Measurements from ENCODE around the gene SERTM2. TPM values are rescaled to one million over a fixed set of nuclear protein-coding genes. Genes with fewer than 3 reads are reported as not detected.

Gene SERTM2
- total RNA-seq, 1 experiment from 2014 or later: 0.37 TPM

- no peak for TF ChIP-seq AR (CRISPR knock-in tag; IDR thresholded peaks at IDR 0.05)
- TF ChIP-seq ETV6 (CRISPR knock-in tag; IDR thresholded peaks at IDR 0.05): no peak
- TF ChIP-seq, protein P1, sequence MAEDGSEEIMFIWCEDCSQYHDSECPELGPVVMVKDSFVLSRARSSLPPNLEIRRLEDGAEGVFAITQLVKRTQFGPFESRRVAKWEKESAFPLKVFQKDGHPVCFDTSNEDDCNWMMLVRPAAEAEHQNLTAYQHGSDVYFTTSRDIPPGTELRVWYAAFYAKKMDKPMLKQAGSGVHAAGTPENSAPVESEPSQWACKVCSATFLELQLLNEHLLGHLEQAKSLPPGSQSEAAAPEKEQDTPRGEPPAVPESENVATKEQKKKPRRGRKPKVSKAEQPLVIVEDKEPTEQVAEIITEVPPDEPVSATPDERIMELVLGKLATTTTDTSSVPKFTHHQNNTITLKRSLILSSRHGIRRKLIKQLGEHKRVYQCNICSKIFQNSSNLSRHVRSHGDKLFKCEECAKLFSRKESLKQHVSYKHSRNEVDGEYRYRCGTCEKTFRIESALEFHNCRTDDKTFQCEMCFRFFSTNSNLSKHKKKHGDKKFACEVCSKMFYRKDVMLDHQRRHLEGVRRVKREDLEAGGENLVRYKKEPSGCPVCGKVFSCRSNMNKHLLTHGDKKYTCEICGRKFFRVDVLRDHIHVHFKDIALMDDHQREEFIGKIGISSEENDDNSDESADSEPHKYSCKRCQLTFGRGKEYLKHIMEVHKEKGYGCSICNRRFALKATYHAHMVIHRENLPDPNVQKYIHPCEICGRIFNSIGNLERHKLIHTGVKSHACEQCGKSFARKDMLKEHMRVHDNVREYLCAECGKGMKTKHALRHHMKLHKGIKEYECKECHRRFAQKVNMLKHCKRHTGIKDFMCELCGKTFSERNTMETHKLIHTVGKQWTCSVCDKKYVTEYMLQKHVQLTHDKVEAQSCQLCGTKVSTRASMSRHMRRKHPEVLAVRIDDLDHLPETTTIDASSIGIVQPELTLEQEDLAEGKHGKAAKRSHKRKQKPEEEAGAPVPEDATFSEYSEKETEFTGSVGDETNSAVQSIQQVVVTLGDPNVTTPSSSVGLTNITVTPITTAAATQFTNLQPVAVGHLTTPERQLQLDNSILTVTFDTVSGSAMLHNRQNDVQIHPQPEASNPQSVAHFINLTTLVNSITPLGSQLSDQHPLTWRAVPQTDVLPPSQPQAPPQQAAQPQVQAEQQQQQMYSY (CRISPR knock-in tag; IDR thresholded peaks at IDR 0.05): no peak
- no peak for TF ChIP-seq AFF4 (CRISPR knock-in tag; IDR thresholded peaks at IDR 0.05; ENCODE audit: borderline replicate concordance)
- no peak for TF ChIP-seq ZNF671 (CRISPR knock-in tag; IDR thresholded peaks at IDR 0.05)
Observed at GRCh38 chrX:111518667-111519066, 7.2 kb downstream of the SERTM2 start (continued).

GRCh38 chrX:111519215-111519614 is 7.8 kb downstream of the SERTM2 start:
- POLR2A ChIA-PET: no interaction called here
- Mint-ChIP-seq H3K4me3 (no peak overlapping the region), H3K9me3 (no peaks in the 10 kb centered on the region; the same call in 1 of the 2 replicates), H3K36me3 (no peaks in the 10 kb centered on the region), H3K4me1 (peaks cover 54% of the 10 kb centered on the region), H3K27ac (peak overlapping the region; percentile 38), H3K27me3 (ENCODE audit: low read depth) (no peaks in the 10 kb centered on the region; the same call in 1 of the 2 replicates)
- CTCF ChIA-PET: interaction anchor here (0.8 kb wide), 1 partner anchor 49 kb away, joined by 3 read pairs; no protein-coding TSS in a partner anchor
- no peak for DNase-seq (ENCODE audit: low spot score)
- peak; percentile 65 for ATAC-seq
- TF ChIP-seq, protein P2, sequence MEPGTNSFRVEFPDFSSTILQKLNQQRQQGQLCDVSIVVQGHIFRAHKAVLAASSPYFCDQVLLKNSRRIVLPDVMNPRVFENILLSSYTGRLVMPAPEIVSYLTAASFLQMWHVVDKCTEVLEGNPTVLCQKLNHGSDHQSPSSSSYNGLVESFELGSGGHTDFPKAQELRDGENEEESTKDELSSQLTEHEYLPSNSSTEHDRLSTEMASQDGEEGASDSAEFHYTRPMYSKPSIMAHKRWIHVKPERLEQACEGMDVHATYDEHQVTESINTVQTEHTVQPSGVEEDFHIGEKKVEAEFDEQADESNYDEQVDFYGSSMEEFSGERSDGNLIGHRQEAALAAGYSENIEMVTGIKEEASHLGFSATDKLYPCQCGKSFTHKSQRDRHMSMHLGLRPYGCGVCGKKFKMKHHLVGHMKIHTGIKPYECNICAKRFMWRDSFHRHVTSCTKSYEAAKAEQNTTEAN (CRISPR knock-in tag; IDR thresholded peaks at IDR 0.05): no peak
- TF ChIP-seq, protein P3, sequence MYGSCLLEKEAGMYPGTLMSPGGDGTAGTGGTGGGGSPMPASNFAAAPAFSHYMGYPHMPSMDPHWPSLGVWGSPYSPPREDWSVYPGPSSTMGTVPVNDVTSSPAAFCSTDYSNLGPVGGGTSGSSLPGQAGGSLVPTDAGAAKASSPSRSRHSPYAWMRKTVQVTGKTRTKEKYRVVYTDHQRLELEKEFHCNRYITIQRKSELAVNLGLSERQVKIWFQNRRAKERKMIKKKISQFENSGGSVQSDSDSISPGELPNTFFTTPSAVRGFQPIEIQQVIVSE (CRISPR knock-in tag; IDR thresholded peaks at IDR 0.05; ENCODE audit: borderline replicate concordance): no peak
- TF ChIP-seq, protein P4, sequence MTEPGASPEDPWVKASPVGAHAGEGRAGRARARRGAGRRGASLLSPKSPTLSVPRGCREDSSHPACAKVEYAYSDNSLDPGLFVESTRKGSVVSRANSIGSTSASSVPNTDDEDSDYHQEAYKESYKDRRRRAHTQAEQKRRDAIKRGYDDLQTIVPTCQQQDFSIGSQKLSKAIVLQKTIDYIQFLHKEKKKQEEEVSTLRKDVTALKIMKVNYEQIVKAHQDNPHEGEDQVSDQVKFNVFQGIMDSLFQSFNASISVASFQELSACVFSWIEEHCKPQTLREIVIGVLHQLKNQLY (CRISPR knock-in tag; IDR thresholded peaks at IDR 0.05): no peak

- ATAC-seq (no peak), DNase-seq (ENCODE audit: low spot score) (no peak)
- Mint-ChIP-seq H3K4me1 (peaks cover 52% of the 10 kb centered on the region), H3K4me3 (no peak overlapping the region), H3K9me3 (no peaks in the 10 kb centered on the region; the same call in 1 of the 2 replicates), H3K36me3 (no peaks in the 10 kb centered on the region), H3K27me3 (ENCODE audit: low read depth) (no peaks in the 10 kb centered on the region), H3K27ac (no peak overlapping the region)
- CTCF ChIA-PET: no interaction called here
- POLR2A ChIA-PET: no interaction called here
- no peak for TF ChIP-seq ZNF219 (CRISPR knock-in tag; IDR thresholded peaks at IDR 0.05; ENCODE audit: borderline replicate concordance)
- TF ChIP-seq GTF2I (CRISPR knock-in tag; conservative IDR thresholded peaks at IDR 0.05): no peak
- TF ChIP-seq GRHL2 (CRISPR knock-in tag; IDR thresholded peaks at IDR 0.05; ENCODE audit: insufficient replicate concordance, severe bottlenecking): no peak
- TF ChIP-seq CREM (CRISPR knock-in tag; IDR thresholded peaks at IDR 0.05): no peak
- TF ChIP-seq NFYB (CRISPR knock-in tag; conservative IDR thresholded peaks at IDR 0.05; ENCODE audit: low read depth): no peak
- TF ChIP-seq, protein P1 (CRISPR knock-in tag; IDR thresholded peaks at IDR 0.05): no peak
- no peak for TF ChIP-seq SOX15 (CRISPR knock-in tag; IDR thresholded peaks at IDR 0.05)
- TF ChIP-seq, protein P5, sequence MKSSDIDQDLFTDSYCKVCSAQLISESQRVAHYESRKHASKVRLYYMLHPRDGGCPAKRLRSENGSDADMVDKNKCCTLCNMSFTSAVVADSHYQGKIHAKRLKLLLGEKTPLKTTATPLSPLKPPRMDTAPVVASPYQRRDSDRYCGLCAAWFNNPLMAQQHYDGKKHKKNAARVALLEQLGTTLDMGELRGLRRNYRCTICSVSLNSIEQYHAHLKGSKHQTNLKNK (CRISPR knock-in tag; IDR thresholded peaks at IDR 0.05): no peak
Observed at GRCh38 chrX:111520506-111520905, 9.1 kb downstream of the SERTM2 start.
